Stimulated activated CD4-positive, alpha-beta T cell treated with anti-CD3 and anti-CD28 coated beads, Interleukin-4, amount 100 ng/mL, for 24 hours (primary cell): ENCODE data around the gene CALML5.

Source experiments
- DNase-seq: peaks from one replicate; pipeline ENCODE4 v3.0.0-alpha.2; 2020

CALML5 gene

DNA sequence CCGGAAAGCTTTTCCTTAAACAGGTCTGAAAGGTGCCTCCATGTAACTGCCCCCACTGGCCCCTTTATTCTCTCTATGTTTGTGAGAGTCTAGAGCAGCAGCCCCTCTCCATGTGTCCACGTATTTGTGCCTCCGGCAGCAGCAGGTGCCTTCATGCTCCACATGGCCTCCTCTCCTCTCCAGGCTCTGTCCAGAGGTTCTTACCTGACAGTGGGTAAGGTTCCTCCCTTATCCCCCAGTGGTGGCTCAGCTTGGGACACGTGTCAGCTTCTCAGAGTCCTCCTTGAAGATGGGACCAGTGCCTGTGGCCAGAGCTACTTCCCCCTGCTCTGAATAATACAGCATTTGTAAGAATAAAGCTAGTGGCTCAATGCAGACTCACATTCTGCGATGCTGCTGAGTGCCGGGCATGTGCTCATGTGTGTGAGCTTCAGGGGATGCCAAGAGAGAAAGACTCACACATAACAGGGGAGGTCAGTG lies 33.3 kb upstream of the CALML5 start:
- DNase-seq: no peak

DNA sequence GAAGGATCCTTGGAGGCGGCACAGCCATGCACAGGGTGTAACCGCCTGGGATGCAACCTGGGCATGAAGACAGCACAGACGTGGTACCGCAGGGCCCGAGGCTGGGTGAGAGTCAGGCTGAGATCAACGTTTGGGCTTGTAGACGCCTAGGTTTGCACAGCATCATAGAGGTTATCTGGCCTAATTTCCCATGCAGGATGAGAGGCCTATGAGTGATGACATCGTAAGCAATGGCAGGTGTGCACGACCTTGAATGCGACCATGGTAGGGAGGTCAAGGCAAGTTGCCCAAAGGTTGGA lies 32.9 kb upstream of the CALML5 start:
- no peak for DNase-seq

DNA sequence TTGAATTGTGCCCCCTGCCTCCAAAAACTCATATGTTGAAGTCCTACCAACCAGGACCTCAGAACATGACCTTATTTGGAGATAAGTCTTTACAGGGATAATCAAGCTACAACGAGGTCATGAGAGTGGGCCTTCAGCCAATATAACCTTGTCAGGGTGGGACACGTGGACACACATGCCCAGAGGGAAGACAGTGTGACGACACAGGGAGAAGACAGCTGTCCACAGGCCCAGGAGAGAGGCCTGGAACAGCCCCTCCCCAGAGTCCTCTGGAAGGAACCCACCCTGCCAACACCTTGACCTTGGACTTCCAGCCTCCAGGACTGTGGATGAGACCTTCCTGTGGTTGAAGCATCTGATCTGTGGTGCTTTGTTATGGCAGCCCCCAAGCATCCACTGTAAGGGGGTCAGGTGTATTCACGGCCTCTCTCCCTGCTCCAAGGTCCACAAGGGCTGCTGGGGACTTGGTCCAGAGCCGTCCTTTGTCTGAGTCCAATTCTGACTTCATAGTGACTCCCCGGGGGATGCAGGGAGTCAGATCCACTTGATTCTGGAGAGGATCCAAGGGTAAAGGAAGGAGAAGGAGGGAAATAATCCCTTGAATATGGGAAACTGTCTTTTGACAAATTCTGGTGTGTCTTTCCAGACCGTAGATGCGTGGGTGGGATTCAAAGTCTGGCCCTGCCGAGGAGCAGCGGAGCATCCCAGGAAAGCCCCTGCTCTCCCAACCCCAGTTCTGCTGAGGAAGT lies 32.4 kb upstream of the CALML5 start:
- no peak for DNase-seq

- no peak for DNase-seq
These were observed 31.6 kb upstream of the CALML5 start for GRCh38 chr10:5530846-5531557.

DNA sequence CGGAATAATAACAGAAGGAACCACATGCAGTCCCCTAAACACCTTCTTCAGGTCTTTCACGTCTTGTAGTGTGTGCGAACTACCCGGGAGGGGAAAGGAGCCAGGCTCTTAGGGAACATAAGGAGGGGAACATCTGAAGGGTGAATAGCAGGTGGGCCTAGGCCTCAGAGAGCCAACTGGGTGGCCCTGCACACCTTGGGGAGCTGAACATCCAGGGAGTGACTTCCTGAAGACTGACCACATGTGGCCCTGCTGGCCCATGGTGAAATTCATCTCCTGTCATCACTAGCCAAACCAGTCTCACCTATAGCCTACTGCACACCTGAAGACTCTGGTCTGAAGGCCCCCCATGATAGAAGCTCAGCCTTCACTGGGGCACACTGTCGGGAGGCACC lies 31.0 kb upstream of the CALML5 start:
- DNase-seq: no peak

- DNase-seq: no peak
These were observed 30.5 kb upstream of the CALML5 start for GRCh38 chr10:5529702-5530411.

DNA sequence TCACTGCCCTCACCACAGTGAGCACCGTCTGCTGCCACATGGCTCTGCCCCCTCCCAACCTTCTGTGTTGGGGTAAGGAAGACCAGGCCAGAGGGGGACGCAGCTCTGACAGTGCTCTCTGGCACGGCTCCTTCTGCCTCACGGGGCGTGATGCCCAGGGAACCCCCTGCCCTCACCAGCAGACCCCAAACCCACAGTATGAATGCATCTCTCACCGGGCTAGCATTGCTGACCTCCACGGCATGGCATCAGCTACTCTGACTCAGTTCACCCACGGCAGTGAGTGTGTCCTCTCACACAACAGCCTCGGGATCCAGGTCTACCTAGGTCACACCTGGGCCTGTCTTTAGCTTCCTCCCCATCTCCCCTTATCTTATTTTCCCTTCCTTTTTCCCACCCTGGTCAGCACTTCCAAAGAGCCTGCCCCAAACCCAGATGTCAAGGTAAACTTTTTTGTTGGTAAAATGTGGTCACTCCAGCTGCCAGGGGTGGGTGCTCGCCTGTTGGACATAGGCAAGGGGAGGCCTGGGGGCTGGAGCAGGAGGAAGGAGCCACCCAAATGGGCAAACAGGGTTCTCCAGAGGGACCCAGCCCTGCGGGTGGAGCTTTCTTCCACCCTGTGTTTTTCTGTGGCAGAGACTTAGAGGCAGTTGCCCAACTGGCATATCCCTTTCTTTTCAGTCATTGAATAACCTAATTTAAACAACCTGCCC lies 29.8 kb upstream of the CALML5 start:
- DNase-seq: no peak

DNA sequence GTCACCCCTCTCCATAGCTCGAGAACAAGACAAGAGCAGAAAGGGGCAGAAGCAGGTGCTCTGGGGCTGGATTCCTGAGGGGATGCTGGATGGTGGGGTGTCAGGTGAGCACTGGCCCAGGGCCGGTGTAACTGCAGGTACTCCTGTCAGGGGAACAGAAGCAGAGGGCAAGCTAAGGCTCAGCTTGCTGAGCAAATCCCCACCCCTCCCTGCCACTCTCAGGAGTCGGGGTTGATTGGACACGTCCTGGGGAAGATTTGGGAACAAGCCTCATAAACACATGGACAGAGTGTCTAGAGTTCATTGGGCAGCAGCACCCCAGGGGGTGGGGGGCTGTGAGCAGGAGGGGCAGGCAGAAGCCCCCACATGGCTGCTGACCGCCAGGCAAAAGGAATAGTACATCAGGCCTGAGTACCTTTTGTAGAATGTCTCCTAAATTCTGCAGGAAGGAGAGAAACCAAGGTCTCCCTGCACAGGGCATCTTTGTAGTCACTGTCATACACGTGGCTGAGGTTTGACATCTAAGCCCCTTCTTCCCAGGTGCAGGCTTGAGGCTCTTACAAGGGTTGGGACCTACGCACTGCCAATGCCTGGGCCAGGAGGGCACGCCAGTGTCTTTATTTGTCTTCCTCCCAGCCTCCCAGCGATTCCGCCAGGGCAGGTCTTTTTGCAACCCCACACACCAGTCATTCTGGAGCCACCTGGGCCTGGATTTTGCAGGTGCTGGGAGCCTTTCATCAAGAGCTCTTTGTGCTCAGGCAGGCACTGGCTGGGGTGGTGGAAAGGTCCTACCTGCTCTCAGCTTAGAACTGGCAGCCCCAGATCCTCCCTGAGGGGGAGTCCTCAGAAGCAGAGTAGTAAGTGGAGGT lies 28.2 kb upstream of the CALML5 start:
- DNase-seq: no peak

DNA sequence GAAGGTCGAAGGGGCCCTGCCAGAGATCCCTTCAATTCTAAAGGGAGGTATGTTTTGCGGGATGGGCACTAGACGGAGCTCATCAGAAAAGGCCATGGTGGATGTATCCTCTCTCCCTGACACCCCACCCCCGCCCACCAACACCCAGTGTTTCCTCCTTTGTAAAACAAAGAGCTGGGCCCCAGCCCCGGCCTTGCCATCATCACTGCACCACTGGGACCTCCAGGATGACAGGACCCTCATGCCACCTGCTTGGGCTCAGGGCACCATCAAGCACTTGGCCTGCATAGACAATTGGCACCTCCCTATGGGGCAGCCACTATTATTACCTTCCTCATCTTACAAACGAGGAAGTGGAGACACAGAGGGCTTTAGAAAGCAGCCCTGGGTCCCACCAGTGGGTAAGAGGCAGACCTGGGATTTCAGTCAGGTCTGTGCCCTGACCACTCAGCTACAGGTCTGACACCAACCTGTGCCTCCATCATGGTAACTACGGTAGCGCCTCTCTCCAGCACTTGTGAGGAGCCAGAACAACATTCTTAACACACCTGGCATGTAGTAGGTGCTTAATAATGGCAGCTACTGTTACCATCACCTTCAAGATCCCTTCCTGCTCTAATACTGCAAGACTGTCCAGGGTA lies 27.4 kb upstream of the CALML5 start:
- no peak for DNase-seq

GRCh38 chr10:5525561-5526341 lies 26.4 kb upstream of the CALML5 start:
- DNase-seq: no peak

GRCh38 chr10:5524641-5525560 lies 25.5 kb upstream of the CALML5 start, which contains the start of gene CALML3:
Gene CALML3 (plus strand): TSS chr10:5524961. CDS start chr10:5525086, 125 bp downstream.
- DNase-seq: no peak

DNA sequence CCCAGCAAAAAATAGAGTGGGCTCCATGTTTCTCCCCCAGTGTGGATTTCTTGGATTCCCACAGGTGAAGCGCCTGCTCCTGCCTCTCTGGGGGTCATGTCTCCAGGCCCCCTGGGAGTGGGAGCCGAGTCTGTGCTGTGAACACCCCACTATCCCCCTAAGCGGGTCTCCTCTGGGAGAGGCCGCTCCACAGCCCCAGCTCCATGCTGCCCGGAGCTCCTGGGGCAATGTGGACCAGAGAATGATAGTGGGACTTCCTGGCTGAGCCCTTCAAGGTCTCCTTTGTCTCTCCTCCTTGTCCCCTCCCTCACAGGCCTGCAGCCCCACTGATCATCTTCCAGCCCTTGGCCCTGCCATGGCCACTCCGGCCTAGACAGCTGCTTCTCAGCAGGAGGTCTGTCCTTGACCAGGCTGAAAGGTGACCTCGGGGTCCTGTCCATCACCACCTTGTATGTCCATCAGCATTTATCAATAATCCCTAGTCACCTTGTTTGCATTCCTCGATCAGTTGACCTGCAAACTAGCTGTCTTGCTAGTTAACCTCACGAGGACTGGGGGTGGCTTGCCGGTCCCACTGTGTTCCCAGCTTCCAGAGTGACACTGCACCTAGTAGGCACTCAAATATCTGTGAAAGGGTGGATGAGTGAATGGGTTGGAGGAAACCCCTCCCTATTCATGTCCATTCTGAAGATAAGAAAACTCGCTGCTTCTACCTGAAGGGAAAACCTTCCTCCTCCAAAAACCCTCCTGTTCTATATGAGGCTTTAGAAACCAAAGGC lies 24.6 kb upstream of the CALML5 start:
- DNase-seq: no peak

DNA sequence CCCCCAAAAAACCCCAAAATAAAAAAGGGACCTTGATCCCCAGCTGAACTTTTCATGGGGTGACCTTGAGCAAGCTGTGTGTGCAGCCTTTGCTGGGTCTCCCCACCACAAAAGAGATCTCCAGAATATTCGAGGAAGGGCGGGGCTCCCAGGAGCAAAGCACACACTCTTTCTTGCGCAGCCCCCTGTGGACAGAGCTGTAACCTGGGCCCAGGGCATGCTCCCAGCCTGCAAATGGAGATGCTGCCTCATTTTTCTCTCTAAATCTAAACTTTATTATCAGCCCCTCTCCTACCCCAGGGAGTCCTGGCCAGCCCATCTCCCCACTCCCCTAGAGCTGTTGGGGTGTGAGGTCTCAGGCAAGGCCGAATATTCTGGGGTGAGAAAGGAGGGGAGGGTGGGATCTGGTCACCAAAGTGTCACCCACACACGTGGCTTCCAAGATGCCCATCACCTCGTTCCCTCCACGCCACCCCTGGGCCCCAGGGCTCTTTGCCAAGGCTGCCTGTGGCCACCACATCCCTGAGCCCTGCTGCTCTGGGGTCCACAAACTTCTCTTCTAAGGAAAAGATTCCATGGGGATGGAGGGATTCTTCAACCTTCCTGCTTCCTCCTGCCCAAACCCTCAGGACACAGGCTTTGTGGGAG lies 23.7 kb upstream of the CALML5 start:
- no peak for DNase-seq

GRCh38 chr10:5519054-5519453 lies 19.7 kb upstream of the CALML5 start:
- no peak for DNase-seq

DNA sequence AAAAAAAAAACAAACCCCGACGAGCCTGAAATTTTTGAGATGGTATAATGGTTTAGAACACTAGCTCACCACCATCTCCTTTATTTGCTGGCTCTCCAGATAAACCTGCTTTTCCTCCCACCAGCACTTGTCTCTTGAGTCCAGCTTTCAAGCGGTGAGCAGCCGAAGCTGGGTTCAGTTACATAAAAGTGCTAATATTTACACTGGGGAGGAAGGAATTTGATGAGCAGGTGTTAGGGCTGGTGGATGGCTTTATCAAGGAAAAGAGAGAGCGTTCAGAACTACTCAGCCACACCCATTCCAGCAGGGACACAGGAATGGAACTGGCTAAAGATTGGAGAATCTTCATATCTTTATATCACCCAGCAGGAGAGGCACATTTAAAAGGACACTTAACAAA lies 18.8 kb upstream of the CALML5 start:
- DNase-seq: no peak

GRCh38 chr10:5517546-5517945 lies 18.2 kb upstream of the CALML5 start:
- no peak for DNase-seq

GRCh38 chr10:5515948-5516761 lies 16.8 kb upstream of the CALML5 start:
- no peak for DNase-seq
